ENCODE data around the gene MBD5.

The MBD5 gene

DNA sequence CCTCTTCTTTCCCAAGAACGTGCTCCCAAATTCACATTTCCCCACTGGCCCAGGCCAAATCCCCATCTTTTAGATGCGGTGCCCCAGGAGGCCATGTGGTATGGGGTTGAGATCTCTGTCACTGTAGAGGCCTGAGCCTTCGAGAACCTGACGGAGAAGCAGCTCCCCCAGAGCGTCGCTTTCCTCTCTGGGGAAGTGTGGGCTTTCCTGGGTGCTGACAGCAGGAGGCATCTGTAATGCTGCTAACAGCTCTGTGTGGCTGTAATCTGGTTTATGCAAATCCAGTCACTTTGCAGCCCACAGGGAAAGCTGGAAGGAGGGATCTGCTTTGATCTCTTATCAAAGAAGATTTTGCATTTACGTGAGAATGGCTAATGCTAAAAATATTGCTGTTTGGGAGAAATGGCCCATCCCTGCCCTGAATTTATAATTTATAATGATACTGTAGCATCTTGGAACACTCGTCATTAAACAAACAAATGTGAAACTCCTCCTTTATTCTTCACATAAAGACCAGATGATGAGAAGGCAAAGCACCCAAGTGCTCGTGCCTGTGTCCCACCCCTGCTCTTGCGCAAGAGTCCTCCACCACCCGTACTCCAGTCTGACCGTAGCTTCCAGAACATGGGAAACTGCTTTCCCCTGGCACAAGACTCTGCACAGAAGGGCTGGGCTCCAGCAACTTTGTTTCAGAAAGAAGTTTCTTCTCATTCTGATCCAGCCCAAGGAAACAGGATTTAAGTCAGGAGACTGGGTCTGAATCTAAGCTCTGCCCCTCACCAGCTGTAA is 513.7 kb downstream of the MBD5 start:
- no peak for TF ChIP-seq GATA3 (IDR thresholded peaks at IDR 0.05; ENCODE audit: low read depth, low read length)
- TF ChIP-seq GATA2 (IDR thresholded peaks at IDR 0.05; ENCODE audit: low read depth, low read length), result no peak

DNA sequence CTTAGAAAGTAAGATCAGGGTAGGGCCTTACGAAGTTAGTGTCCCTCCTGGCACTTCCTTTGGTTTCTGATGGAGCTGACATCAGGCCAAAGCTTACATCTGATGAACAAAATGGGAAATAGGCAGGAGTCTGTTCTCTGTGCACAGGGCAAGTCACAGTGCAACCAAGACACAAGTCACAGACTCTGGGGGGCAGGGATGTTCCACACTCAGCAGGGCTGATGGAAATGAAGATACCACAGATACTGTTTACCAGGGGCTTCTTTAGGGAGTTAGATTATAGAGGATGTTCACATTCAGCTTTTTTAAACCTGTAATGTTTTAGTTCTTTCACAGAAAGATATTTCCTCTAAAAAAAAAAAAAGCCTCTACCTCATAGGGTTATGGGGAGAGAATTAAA is 517.5 kb downstream of the MBD5 start:
- no peak for TF ChIP-seq GATA3 (IDR thresholded peaks at IDR 0.05; ENCODE audit: low read depth, low read length)

DNA sequence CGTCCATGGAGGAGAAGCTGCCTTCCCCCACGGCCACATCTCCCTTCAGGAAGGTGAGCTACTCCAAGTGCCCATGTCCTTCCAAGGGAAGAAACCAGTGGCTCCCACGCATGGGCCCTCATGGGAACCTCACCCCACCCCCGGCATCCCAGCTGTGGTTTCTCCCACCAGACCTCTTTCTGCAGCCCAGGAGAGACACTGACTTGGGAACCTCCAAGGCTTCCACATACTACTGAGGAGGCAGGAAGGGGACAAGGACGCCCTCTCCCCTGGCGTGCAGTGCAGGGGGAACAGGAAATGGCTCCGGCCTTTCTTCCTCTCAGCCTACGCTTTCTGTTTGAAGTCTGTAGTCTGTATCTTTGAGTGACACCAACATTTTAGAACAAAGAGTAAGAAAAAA is 519.1 kb downstream of the MBD5 start:
- TF ChIP-seq GATA2 (IDR thresholded peaks at IDR 0.05; ENCODE audit: low read depth, low read length), result no peak
- no peak for TF ChIP-seq GATA3 (IDR thresholded peaks at IDR 0.05; ENCODE audit: low read depth, low read length)

DNA sequence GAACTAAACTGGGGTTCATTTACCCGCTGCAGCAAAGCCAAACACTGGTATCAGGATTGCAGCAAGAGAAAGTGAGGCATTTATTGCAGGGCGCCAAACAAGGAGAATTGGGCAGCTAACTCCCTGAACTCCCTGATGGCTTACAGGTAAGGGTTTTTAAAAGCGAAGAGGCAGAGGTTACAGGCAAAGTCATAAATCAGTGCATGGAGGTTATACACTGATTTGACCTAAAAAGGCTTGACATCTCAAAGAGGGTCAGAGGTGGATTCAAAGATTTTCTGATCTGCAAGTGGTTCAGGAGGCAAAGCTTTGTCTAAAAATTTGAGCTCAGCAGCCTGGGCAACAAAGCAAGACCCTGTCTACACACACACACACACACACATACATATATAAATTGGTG is 520.9 kb downstream of the MBD5 start:
- TF ChIP-seq GATA2 (IDR thresholded peaks at IDR 0.05; ENCODE audit: low read depth, low read length) (no peak), GATA3 (IDR thresholded peaks at IDR 0.05; ENCODE audit: low read depth, low read length) (no peak)

DNA sequence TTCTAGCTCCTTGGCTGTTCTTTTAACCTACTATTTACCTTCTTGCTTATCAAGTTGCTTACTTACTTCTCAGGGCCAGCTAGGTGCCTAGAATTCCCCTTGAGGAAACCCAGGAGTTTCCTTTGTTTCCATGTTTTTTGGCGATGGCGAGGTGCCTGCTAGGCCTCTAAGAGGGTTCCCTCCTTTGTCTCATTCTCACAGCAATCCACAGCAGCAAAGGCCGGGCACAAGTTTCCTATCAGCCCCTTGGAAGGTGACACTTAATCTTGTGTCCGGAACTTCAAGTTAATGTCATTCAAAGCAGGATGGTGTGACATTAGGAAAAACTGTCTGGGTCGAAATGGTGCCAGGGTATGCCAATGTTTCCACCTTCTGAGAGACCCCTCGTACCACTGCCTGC is 521.7 kb downstream of the MBD5 start:
- TF ChIP-seq GATA2 (IDR thresholded peaks at IDR 0.05; ENCODE audit: low read depth, low read length), result no peak
- TF ChIP-seq GATA3 (IDR thresholded peaks at IDR 0.05; ENCODE audit: low read depth, low read length), result no peak

DNA sequence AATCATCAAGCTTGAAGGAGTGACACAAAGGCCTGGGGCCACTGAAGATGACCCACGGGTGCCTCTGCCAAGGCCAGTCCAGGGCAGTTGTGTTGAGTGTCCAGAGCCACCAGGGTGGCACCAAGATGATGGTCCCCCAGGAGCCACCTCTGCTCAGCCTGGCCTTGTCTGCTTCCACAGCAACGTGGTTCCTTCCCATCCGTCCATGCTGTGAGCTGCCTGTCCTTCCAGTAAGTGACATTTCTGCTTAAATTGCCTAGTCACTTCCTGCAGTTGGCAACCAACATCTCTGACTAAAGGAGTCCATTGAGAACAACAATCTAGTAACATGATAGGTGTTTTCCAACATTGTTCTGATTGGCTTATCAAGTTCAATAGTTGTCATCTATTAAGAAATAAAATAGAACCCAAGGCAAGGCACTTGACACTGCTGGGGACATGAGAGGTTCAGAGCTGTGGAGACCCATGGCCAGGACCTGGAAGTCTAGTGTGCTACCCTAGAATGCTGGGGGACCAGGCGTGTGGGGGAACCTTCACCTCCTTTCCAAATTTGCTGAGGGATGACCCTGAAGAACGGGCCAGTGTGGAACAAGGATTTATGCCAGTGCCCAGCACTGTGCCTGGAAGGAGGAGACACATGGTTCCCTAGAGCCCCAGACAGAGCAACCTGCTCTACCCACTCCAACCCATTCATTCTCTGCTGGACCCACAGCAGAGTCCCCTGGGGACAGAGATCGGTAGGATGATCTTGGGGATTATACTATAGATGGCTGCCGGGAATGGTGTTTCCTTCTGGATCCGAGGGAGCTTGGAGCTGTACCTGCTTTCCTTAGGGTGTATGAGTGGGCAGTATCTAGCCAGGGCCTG is 524.7 kb downstream of the MBD5 start:
- TF ChIP-seq GATA2 (IDR thresholded peaks at IDR 0.05; ENCODE audit: low read depth, low read length), result no peak
- no peak for TF ChIP-seq GATA3 (IDR thresholded peaks at IDR 0.05; ENCODE audit: low read depth, low read length)

DNA sequence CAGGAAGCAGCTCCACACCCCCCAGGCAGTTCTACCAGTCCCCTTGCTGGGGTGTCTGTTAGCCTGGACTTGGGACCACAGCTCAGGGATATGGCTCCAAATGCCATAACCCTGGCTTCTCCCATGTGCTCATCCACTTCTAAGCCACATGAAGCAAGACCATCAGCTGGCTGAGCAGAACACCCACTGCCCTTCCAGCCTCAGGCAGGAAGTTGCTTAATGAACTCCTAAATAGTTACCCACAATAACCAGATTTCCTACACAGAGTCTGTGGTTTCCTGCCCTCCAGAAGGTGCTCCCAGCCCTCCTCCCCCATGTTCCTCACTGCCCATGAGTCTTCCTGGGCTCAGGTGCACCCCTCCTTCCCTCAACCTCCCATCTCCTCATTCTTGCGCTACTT is 525.4 kb downstream of the MBD5 start:
- no peak for TF ChIP-seq GATA2 (IDR thresholded peaks at IDR 0.05; ENCODE audit: low read depth, low read length)
- TF ChIP-seq GATA3 (IDR thresholded peaks at IDR 0.05; ENCODE audit: low read depth, low read length), result no peak

DNA sequence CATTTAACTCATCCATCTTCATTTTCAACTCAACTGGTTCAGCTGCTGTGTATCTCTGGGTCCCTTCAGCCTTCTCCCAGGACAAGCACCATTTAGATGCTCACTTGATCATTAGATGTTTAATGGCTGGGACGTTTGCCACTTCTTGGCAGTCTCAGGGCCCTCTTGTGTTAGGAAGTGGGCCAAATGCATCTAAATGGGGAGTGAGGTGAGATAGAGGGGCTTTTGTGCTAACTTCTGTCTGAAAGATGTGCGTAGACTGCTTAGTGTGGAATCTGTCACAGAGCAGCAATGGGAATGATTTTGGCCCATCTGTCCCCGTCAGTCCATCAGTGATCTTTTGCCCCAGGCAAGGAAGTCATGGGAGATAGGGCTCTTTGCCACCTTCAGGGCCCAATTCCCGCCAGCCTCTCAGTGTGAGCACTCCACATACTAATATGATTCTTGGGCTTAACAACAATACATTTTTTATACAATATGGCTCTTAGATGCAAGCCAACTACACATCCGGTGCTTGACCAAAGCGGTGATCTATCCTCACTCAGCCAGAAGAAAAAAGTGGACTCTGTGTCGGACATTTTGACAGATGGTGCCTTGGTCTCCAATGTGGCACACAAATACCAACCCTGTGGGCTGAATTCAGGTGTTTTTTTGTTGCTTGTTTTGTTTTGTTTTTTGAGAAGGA is 528.0 kb downstream of the MBD5 start:
- TF ChIP-seq GATA3 (IDR thresholded peaks at IDR 0.05; ENCODE audit: low read depth, low read length) (no peak), GATA2 (IDR thresholded peaks at IDR 0.05; ENCODE audit: low read depth, low read length) (no peak)

DNA sequence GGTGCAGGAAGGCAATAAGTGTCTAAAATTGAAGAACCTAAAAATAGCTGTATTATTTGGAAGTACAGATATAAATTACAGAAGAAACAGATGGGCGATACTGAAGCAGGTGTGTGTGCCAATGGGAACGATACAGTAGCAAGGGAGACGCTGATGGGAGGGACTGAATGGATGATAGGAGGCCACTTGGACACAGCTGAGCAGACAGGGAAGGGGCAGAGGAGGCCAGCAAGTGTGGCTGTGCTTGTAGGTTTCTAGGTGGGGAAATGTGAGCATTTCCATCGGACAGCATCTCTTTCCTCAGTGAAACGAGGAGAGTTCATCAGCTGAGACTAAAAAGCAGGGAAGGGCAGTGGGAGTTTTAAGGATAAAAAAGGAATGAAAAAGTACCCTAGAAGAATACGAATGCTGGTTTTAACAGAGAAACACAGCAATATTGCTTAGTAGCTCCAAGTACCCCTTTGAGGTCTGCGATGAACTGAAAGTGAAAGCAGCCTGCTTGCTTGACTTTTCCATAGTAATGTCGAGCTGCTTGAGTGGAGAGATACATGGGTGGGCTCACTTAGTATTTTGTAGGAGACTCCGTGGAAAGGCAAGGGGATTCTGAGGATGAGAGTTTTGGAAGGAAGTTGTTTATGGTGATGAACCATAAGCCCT is 531.9 kb downstream of the MBD5 start:
- TF ChIP-seq GATA3 (IDR thresholded peaks at IDR 0.05; ENCODE audit: low read depth, low read length), result no peak
- no peak for TF ChIP-seq GATA2 (IDR thresholded peaks at IDR 0.05; ENCODE audit: low read depth, low read length)

DNA sequence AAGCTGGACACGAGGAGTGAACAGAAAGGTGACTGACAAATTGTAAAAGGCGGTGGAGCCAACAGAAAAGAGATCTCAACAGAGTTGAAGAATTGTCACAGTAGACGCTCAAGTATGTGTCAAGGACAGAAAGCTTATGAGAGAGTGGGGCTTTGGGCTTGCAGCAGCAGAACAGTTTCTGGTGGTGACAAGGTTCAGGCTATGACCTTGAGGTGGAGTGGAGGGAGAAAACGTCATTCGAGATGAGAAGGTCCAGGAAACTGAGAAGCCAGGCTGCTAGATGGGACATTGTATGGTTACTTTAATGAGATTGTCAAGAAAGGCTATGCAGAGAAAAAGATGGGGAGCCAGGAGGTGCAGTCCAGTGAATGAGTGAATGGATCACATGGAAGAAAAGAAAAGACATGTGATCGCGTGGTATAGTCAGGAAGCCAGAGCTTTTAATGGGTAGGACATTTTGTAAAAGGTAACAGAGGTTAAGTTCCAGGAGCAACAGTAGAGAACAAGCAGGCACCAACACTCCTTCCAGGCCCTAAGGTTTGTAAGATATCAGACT is 532.5 kb downstream of the MBD5 start:
- TF ChIP-seq GATA3 (IDR thresholded peaks at IDR 0.05; ENCODE audit: low read depth, low read length) (no peak), GATA2 (IDR thresholded peaks at IDR 0.05; ENCODE audit: low read depth, low read length) (no peak)

DNA sequence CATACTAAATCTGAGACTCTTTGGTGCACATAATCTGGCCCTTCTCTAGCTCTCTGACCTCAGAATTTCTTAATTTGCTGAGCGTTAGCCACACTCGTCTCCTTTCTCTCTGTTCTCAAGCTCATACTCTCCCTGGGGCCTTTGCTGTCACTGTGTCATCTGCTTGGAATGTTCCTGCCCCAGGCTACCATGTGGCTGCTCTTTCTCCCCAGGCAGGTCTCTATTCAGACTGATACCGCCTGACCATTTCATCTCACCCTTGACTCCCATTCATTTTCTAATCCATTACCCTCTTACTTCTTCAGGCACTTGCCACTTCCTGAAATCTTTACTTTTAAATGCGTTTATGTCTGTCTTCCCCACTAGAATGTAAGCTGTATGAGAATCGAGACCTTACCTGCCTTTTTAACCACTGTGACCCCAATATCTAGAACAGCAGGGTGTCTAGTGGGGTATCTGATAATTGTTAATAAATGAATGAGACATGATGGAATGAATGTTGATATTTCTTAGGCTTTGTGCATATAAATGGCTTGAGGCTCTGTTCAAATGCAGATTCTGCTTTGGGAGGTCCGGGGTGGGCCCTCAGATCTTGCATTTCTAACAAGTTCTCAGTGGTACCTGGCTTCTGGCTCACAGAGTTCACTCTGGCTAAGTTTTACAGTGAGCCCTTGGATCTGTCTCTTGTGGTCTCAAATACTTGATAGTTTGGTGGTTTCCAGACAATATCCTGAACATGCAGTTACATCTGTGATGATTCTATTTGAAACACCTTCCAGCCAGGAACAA is 533.8 kb downstream of the MBD5 start:
- TF ChIP-seq GATA3 (IDR thresholded peaks at IDR 0.05; ENCODE audit: low read depth, low read length), result no peak
- no peak for TF ChIP-seq GATA2 (IDR thresholded peaks at IDR 0.05; ENCODE audit: low read depth, low read length)

DNA sequence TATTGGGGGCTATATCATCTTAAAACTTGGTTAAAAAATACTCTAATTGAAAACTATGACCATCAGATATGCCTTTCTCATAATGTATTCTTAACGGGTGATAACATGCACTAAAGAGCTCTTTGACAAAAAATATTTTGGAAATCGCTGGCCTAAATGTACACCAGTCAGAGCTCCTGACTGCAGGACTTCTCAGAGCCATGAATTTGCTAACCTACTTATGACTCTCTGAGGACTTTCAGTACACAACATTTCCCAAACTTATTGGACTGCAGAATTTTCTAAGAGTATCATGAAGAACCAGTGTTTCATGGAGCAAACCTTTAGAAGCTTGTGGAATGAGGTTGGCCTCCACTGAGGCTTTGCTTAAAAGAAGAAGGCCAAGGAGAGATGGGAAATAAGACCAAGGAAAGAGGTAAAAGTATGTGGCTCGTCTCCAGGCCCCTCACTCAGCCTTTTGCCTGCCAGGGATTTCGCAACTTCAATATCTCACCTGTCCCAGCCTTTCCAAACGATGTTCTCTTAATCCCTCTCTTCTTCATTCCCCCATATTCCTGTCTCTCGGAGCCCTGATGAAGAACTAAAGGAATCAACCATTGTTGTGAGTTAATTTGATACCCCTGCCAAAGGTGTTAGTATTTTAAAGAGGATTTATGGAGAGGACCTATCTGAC is 534.9 kb downstream of the MBD5 start:
- no peak for TF ChIP-seq GATA3 (IDR thresholded peaks at IDR 0.05; ENCODE audit: low read depth, low read length)

Data from SH-SY5Y (cell line).